Subcutaneous adipose tissue (tissue), 4 donors: ENCODE measurements around the gene MEI4. TPM values are rescaled to one million over a fixed set of nuclear protein-coding genes. Genes with fewer than 3 reads are reported as not detected.

Experiments
- CTCF ChIP-seq: fragments of 450-650 bp; IDR thresholded peaks from one replicate; pipeline ENCODE4 v1.5.1; 2016; ENCODE audit warnings: low read depth, mild to moderate bottlenecking, control low read depth, antibody characterized with exemption, moderate library complexity
- total RNA-seq, 4 donors: library from RNA; depleted of rRNA; stranded (reverse); fragments of >200 nt; gene quantifications; one replicate each; pipeline ENCODE4 v1.1.0, GENCODE V29; 2016

Gene MEI4
- total RNA-seq, 4 donors from 2014 or later, result under 0.01 to 0.16 TPM; not detected in 2

GRCh38 chr6:77786935-77787629 is 134.2 kb downstream of the MEI4 start:
- no peak for TF ChIP-seq CTCF

GRCh38 chr6:77796824-77797809 is 144.3 kb downstream of the MEI4 start:
- TF ChIP-seq CTCF, result no peak

GRCh38 chr6:77812304-77812703 is 159.5 kb downstream of the MEI4 start:
- no peak for TF ChIP-seq CTCF

- no peak for TF ChIP-seq CTCF
Observed at GRCh38 chr6:77813090-77813489, 160.3 kb downstream of the MEI4 start.

- no peak for TF ChIP-seq CTCF
Observed at GRCh38 chr6:77814119-77814518, 161.3 kb downstream of the MEI4 start.

GRCh38 chr6:77815531-77815930 is 162.7 kb downstream of the MEI4 start:
- no peak for TF ChIP-seq CTCF

- TF ChIP-seq CTCF, result no peak
Observed at GRCh38 chr6:77816766-77817270, 164.0 kb downstream of the MEI4 start.
